ENCODE data around the gene EYA3. TPM values are rescaled to one million over a fixed set of nuclear protein-coding genes. Genes with fewer than 3 reads are reported as not detected.

EYA3 gene
- total and polyA plus RNA-seq, 2 of the 8 experiments (the other 6 are each of a cell fraction or from before 2014, with no cell fraction given), result 15.0 to 33.9 TPM

- DNase-seq (ENCODE audit: low read depth in 1 of 2, low spot score in 2 of 2), result no peak
- no peak overlapping the region for H2BK20ac ChIP-seq (ENCODE audit: low read length)
- H3K4ac ChIP-seq (replicated peaks; ENCODE audit: insufficient read length, low read depth, low read length), result no peak overlapping the region
- H3K79me1 ChIP-seq (ENCODE audit: low read depth, low read length), result peaks cover 13% of the 10 kb centered on the region; the same call in 1 of the 2 replicates
- no peak overlapping the region for H2BK15ac ChIP-seq (ENCODE audit: low read length)
- H2AFZ ChIP-seq (ENCODE audit: low read length), result no peak overlapping the region
- H3K36me3 ChIP-seq (ENCODE audit: control insufficient read depth in 2 of 4, insufficient read depth in 4 of 4, low read length in 3 of 4), result peaks cover 0 to 4% (median under 1%) of the 10 kb centered on the region in 4 experiments; a peak in 3 of 8 replicates
- ChIA-PET POLR2A (ENCODE audit: partially characterized antibody) (interaction anchor here (1.4 to 3.7 kb wide), 3 partner anchors 9 to 23 kb away, joined by 4 to 28 read pairs (median 13); partner anchors contain the start of gene XKR8), CTCF (ENCODE audit: partially characterized antibody) (interaction anchor here (1.0 to 1.9 kb wide), 3 partner anchors 10 to 44 kb away, joined by 3 to 9 read pairs (median 3); no protein-coding TSS in a partner anchor)
- peak overlapping the region; percentile 73 to 97 for H3K4me2 ChIP-seq (ENCODE audit: insufficient read depth in 1 of 2, low read depth in 2 of 2, low read length in 2 of 2)
- no peak overlapping the region for H3K14ac ChIP-seq (ENCODE audit: insufficient read length)
- H3K9ac ChIP-seq (replicated peaks in 1 of 4; ENCODE audit: extremely low read depth in 1 of 4, low read depth in 3 of 4, low read length in 3 of 4), result no peak overlapping the region
- H3K18ac ChIP-seq (ENCODE audit: extremely low read depth, low read length), result no peak overlapping the region
- H3K4me1 ChIP-seq (replicated peaks in 1 of 4; ENCODE audit: control insufficient read depth in 3 of 4, insufficient read depth in 4 of 4, low read length in 3 of 4), result peaks cover 17 to 26% (median 23%) of the 10 kb centered on the region in 4 experiments
- no peak overlapping the region for H3K23ac ChIP-seq (ENCODE audit: insufficient read length)
- H4K91ac ChIP-seq (replicated peaks; ENCODE audit: insufficient read length, low read length), result no peak overlapping the region
- H3K27ac ChIP-seq (ENCODE audit: low read depth, low read length), result no peak overlapping the region
- TF ChIP-seq BACH1 (IDR thresholded peaks at IDR 0.05; ENCODE audit: low read length), result no peak
- no peak for TF ChIP-seq CHD2 (IDR thresholded peaks at IDR 0.05; ENCODE audit: low read length)
- TF ChIP-seq HDAC2 (IDR thresholded peaks at IDR 0.05; ENCODE audit: borderline replicate concordance in 1 of 2, low read depth in 2 of 2, low read length in 2 of 2), result 0 out of 4 replicates have a peak, but pooled peaks of 1 of the 2 experiments have one; percentile 24
- TF ChIP-seq KDM1A (IDR thresholded peaks at IDR 0.05; ENCODE audit: borderline replicate concordance, low read length), result peak; percentile 81
- TF ChIP-seq POLR2AphosphoS5 (IDR thresholded peaks at IDR 0.05; ENCODE audit: low read depth, low read length), result no peak
- no peak overlapping the region for H2BK120ac ChIP-seq (replicated peaks; ENCODE audit: low read depth, low read length)
- H4K8ac ChIP-seq (ENCODE audit: extremely low read depth, insufficient read depth, low read length), result no peak overlapping the region
- H2AK5ac ChIP-seq (ENCODE audit: low read depth, low read length), result 0 out of 2 replicates have a peak overlapping the region, but pooled peaks have one; percentile 46
- no peak overlapping the region; the same call in 1 of the 2 replicates for H2BK5ac ChIP-seq (ENCODE audit: low read depth, low read length)
- WGBS, 2 experiments (ENCODE audit: extremely low coverage in 1 of 2, insufficient coverage in 1 of 2, insufficient read length in 1 of 2, insufficient replicate concordance in 2 of 2, low coverage in 1 of 2, low lambda C conversion rate in 2 of 2, missing lambda C conversion rate in 1 of 2), result 81% methylated on average over 5 of the region's 5 CpGs; no CpG with 5 or more reads in 1 of the 2 experiments
- peaks cover 0 to 3% of the 10 kb centered on the region in 2 experiments for H4K20me1 ChIP-seq (replicated peaks in 1 of 2; ENCODE audit: control insufficient read depth in 1 of 2, insufficient read depth in 2 of 2, low read length in 2 of 2)
- FAIRE-seq, result no peak
- H3K4me3 ChIP-seq (ENCODE audit: extremely low read depth in 1 of 4, insufficient read depth in 2 of 4, low read depth in 3 of 4, low read length in 4 of 4), result peak overlapping the region in 2 of 4 experiments; percentile 67 to 69; a peak in 5 of 8 replicates
- H2BK12ac ChIP-seq (ENCODE audit: low read depth, low read length), result no peak overlapping the region
- no peak overlapping the region for H4K5ac ChIP-seq (ENCODE audit: insufficient read length, low read depth, low read length)
- peaks cover 0 to 28% of the 10 kb centered on the region in 2 experiments; a peak in 3 of 4 replicates for H3K79me2 ChIP-seq (ENCODE audit: control insufficient read depth in 1 of 2, insufficient read depth in 2 of 2, low read length in 2 of 2)
- peaks cover 11% of the 10 kb centered on the region for H3K23me2 ChIP-seq (ENCODE audit: low read depth, low read length)
- H3K9me3 ChIP-seq (ENCODE audit: insufficient read depth in 2 of 2, low read depth in 1 of 2, low read length in 1 of 2), result no peaks in the 10 kb centered on the region
- no peak overlapping the region for H3K56ac ChIP-seq (replicated peaks; ENCODE audit: insufficient read length, low read depth, low read length)
- H3K27me3 ChIP-seq (replicated peaks in 1 of 4; ENCODE audit: control insufficient read depth in 3 of 4, extremely low read depth in 1 of 4, insufficient read depth in 3 of 4, low read length in 3 of 4), result no peaks in the 10 kb centered on the region
Measured at GRCh38 chr1:27936370-27936769, 152.0 kb downstream of the EYA3 start.

Data from H1 (cell line).